NCI-H748 treated with DMSO at 0.1 percent for 48 hours (cell line): ENCODE data around the gene PTPRG.

Experiments used
- DNase-seq: peaks from one replicate; lab custom pipeline; 2025; lab: John Stamatoyannopoulos, UW

The PTPRG gene

DNA sequence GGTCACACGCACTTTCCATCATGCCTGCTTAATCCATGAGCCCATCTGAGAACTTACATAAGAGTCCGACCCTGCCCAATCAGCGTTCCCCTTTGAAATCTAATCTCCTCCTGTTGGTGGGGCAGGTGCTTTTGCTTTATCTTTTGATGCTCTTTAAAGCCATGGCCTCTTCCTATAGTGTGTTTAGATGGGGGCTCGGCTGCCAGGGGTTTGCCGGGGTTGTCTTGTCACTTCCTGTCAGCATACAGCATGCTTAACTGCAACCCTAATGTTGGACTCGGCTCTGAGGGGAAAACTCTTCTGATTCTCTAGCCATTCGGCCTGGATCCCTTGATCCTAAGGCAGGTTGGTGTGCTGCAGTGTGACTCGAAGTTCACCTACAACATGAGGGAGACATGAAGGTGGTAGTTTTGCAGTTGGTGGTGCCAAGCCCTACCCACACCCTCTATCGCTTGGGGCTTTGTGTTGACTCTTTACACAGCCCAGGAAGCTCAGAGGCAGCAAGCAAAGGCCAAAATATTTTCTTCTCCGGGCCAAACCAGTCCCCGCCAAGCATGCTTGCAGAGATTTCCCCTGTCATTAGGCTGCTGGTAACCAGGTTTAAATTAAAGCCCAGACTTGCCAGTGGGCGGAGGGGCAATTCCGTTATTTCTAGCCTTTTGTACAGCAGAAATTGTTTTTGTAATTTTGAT lies 593.2 kb downstream of the PTPRG start:
- DNase-seq = no peak

DNA sequence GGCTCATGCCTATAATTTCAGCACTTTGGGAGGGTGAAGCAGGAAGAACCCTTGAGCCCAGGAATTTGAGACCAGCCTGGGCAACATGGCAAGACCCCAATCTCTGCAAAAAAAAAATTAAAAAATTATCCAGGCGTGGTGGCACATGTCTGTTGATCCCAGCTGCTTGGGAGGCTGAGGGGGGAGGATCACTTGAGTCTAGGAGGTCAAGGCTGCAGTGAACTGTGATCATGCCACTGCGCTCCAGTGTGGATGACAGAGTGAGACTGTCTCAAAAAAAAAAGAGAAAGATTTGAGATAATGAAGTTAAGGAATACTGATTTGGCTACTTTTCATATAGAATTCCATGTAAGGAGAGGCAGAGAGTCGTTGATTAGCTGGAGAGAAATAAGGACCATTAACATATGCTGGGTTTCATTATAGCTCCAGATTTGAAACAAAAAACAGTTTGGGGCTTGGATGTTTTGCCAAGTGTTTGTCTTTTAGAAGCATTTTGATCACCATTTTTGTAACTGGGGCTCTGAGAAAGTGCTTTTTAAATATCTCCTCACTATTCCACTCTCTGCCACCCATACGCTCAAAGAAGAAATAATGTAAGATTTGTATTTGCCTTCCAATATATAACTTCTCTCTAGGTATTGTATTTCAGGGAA lies 597.8 kb downstream of the PTPRG start:
- no peak for DNase-seq

DNA sequence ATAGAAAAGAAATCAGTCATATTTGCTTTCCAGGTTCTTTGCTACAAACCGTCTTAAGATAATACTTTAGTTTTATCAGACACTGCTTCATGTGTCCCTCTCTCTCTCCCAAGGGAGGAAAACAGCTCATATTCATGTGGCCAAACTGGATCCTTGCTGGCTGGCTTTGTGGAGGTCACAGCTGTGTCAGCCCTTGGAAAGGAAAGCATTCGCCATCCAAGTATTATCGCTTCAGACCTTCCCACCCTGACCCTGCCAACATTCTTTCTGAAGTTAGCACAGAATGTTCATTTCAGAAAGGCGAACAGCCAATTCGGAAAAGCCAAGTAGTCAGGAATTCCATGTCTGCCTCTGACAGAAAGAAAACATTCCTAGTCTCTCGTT lies 598.3 kb downstream of the PTPRG start:
- DNase-seq = no peak

DNA sequence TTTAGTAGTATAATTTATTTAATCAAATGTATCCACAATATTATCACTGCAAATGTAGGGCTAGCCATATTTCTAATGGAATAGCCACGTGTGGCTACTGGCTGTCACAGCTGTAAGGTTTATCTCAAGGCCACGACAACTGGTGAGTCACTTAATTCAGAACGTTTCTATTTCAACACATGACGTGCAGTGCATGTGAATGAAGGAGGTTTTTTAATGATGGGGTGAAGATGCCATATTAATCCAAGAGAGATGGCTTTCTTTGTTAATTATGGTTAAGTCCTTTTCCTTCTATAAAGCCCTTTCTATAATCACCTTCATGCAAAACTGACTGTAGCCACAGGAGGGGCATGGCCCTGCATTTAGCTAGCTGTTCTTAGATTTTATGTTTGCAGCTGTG lies 600.0 kb downstream of the PTPRG start:
- no peak for DNase-seq

DNA sequence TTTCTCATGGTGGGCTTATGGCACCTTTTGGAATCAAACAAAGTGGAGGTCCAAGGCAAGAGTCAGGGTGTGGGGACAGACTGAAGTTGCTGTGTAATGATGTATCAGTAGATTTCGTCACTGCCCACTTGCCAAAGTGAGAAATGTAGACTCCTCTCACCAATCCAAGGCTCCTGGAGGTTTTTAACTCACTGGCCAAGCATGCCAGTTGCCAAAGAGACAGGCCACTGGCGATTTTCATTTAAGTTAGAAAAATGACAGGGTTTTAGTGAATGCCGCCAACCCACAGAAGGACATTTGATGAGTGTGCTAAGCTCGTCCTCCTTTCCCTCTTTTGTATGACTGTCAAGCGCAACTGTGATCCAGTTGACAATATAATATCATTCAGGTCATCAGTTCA lies 602.8 kb downstream of the PTPRG start:
- DNase-seq = no peak

DNA sequence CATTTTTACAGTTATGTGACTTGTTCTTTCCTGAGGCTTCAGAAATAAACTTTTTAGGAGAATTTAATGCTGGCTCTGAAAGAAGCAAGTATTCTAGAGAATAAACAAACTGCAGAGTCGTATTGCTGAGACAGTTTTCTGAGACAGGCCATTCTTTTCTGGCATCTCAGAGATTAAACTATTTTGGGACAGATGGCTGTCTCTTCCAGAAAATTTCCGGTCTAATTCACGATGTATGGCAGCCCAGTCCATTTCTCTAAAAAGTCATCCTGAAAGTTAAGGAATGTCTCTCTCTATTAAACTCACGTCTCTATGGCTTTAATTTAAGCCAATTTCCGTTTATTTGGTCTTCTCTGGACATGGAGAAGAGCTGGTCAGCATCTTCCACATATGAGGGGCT lies 603.4 kb downstream of the PTPRG start:
- no peak for DNase-seq

DNA sequence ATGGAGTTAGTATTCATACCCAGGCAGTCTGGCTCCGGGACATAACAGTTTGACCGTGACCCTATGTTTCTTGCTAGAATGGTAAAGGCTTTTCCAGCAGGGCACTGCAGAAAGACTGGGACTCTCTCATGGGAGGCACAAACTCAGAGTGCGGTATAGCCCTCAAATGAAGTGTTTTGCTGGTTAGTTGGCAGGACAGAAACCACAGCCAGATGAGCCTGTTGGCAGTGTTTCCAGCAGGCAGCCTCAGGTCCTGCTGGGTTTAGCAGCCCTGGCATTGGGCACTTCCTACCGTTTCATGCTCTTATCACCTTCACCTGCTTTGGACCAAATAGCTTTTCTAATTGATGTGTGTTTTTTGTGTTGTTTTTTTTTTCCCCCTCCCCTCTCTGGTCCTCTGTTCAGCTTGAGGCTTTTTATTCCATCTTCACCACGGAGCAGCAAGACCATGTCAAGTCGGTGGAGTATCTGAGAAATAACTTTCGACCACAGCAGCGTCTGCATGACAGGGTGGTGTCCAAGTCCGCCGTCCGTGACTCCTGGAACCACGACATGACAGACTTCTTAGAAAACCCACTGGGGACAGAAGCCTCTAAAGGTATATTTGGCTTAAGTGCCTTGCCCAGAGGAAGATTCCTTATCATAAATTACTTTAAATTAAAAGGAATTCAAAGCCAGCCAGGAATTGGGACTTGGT lies 606.3 kb downstream of the PTPRG start:
- DNase-seq = no peak

DNA sequence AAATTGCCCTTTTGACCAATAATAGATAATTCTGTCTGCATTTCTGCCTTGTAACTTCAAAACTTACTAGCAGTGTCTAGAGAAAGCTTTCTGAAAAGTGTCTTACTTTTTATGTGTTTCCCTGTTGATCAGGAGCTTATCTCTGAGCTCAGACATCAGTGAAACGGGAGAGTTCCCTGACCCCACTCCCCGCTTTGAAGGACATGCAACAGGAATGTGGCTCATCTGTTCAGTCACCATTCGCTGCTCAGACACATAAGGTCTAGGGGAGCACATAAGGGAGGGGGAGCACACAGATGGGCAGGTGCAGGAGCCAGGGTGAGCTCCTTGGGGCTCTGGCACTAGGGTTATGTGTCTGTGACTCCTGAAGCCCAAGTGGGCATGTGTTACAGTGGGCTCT lies 607.0 kb downstream of the PTPRG start:
- DNase-seq = no peak

DNA sequence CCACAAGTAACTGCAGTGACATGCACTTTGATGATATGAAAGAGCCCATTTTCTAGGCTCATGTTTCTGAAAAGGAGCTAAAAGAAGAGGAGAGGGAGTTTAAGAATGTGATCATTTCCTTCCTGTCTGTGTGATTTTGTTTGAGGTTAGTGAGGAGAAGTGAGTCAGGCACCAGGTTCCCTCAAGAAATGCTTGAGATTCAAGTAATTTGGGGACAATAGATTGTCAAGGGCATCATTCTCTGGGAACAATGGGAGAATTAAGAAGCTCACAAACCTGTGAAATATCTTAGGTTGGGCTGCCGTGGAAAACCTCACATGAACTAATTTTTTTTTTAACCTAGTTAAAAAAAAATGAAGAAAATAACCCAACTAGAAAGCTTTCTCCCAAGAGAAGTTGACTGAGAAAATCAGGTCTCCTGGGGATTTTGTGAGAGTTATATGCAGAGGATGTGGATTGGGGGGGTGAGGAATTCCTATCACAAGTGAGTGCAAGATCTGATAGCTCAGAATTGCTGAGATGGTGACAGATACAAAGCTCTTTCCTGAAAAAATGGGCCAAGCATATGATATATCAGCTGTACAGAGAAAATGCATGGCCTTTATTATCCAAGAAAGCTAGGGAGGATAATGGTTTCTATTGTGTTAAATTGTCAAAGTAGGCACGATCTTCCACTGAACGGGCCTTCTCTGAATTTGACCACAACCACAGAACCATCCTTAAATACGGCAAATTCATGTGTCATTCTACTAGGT lies 608.7 kb downstream of the PTPRG start:
- no peak for DNase-seq

DNA sequence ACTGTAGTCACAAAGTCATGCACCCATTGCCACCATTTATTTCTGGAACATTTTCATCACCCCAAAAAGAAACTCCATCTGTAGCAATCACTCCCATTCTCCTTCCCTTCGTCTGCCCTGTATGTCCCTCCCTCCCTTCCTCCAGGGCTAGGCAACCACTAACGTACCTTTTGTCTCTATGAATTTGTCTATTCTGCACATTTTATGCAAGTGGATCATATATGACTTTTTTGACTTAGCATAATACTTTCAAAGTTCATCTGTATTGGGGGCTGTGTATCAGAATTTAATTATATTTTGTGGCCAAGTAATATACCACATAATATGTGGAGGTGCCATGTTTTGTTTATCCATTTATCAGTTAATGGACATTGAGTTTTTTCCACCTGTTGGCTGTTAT lies 610.4 kb downstream of the PTPRG start:
- no peak for DNase-seq

DNA sequence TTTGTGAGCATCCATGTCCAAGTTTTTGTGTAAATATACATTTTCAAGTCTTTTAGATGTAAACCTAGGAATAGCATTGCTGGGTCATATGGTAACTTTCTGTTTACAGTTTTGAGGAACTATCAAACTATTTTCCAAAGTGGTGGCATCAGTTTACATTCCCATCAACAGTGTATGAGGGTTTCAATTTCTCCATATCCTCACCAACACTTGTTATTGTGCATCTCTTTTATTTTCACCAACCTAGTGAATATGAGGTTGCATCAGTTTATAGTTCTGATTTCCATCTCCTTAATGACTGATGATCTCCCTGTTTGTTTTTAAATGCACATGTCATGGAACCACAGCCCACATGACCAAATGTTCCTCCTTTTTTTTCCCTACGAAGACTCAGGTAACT lies 610.8 kb downstream of the PTPRG start:
- DNase-seq = no peak

DNA sequence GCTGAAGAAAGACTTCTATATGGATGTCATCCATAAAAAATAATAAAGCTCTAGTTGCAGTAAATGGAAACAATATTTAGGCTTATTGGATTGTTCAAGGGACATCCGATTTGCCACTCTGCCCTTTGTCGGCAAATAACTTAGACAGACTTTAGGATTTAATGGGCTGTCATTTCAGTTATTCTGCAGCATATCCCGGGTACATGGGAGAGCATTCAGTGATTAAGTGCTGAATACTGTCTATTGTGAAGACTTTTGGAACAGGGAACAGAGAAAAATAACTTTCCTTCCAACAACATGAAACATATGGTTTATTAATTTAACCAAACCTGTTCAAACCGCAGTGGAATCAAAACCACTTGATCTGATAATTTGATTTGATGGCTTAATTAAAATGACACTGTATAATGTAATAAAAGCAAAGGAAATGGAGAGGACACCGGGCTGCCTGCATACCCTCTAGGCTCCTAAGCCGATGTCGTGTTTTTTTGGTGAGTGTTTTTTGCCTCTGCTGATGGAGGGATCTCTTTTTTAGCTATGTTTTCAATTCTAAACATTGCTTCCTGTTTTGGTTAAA lies 612.7 kb downstream of the PTPRG start:
- no peak for DNase-seq

DNA sequence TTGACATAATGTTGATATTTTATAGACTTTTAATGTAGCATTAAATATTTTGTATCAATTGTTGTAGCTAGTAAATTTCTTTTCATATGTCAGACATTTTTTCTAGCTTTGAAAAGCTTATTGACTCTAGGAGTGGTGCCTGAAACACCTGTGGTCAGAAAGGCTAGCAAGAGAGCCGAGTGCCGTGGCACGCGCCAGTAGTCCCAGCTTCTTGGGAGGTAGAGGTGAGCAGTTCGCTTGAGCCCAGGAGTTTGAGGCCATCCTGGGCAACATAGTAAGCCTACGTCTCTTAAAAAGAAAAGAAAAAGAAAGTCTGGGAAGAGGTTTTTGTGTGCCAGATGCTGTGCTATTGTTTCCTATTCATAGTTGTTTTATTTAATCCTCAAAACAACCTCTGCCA lies 613.8 kb downstream of the PTPRG start:
- DNase-seq = no peak

DNA sequence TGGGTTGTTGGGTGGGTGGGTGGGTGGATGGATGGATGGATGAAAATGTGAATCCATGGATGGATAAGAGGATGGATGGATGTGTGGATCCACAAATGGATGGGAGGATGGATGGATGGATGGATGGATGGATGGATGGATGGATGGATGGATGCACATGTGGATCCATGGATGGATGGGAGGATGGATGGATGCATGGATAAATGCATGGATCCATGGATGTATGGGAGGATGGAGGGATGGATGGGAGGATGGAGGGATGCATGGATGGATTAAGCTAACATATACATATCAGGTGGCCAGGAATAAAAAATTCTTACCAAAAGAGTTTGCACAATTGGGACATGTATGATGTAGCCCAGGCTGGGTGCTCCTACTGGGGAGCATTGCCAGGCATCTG lies 616.7 kb downstream of the PTPRG start:
- no peak for DNase-seq

DNA sequence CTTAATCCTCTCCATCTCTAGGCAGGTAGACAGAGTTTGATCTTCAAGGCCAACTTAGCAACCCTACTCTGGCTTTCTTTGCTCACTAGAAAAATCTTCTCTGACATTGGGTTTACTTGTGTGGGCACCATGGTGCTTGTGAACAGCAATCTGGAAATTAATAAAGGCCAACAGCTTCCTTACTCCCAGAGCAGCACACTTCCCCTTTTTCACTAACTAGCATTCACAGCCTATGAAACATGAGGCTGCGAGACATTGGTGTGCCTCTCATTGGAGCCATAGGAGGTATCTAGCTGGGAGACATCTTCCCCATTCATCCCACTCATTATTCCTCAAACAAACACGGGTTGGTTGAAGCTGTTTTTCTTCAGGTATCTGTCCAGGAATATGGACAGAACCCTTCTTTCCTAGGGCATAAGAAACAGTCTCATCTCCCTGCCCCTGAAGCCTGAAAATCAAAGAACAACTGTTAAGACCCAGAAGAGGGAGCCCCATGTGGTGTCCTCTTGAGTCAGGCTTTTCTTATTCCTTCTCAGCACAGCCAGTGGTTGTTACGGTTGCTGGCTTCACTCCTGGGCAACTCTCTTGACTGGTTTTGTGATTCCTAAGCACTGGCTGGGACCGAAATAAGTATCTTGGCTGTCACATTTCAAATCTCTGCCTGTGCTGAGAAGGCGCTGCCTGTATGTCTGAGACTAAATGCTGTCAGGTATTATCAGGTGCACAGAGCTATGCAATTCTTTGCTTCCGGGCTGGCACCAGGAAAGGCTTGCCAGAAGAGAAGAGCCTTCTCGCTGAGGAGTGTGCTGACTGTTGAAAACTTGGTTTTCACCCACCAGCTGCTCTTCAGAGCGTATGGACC lies 617.6 kb downstream of the PTPRG start:
- no peak for DNase-seq

DNA sequence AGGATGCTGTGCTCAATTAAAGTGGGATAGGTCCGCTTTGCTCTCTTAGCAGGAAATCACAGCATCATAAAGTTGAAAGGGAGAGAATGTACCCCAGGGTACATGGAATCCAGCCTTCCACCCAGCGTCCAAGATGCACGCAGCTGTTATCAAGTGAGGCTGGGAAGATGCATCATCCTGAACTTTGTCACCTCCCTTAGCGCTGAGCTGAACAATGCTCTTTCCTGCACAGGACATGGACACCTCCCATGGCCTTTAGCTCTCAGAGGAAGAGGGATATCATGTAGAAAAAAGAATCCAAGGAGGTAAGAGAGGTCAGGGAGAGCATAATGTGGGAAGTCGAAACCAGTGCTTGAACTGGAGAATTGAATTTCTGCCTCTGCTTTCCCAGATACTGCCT lies 619.1 kb downstream of the PTPRG start:
- no peak for DNase-seq

DNA sequence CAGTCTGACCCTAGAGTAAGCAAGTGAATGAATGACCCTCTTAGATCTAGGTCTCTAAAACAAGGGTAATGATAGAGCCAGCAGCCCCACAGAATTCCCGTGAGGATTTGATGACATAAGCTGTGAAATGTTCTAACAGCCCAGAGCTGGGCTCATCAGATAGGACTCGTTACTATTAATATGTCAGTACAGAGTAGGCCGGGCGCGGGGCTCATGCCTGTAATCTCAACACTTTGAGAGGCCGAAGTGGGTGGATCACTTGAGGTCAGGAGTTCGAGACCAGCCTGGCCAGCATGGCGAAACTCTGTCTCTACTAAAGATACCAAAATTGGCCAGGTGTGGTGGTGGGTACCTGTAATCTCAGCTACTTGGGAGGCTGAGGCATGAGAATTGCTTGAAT lies 621.7 kb downstream of the PTPRG start:
- no peak for DNase-seq

DNA sequence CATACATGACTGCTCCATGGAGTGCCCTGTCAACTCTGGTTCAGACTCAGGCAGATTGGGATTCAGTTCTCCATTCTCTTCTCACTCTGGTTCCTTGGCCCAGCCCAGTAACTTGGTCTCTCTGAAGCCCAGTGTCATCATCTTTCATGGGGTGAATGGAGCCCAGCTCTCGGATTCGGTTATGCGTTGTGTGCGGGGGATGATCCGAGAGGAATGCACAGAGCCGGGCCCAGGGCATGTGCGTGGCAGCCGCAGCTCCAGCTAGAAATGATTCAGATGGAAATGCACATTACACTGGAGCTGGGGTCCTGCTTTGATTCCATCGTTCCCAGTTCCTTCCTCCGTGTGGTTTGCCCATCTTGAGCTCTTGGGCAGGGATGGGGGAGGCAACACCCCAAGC lies 622.6 kb downstream of the PTPRG start:
- no peak for DNase-seq

DNA sequence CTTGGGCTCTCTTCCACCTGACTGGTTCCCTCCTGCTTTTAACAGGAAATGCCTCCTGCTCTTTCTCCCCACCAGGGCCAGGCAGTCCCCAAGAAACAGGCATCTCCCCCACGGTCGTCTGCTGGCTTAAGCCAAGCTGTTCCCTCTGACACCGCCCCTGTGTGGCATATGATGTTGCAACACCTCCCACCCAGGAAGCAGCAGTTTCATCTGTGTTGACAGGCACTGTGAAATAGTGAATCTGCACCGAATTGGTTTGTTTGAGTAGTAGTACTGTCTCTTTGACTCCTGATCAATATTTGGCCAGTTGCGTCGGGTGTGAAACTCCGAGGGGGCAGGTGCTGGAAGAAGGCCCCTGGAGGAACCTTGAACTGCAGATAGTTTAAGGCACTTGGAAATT lies 623.2 kb downstream of the PTPRG start:
- no peak for DNase-seq

DNA sequence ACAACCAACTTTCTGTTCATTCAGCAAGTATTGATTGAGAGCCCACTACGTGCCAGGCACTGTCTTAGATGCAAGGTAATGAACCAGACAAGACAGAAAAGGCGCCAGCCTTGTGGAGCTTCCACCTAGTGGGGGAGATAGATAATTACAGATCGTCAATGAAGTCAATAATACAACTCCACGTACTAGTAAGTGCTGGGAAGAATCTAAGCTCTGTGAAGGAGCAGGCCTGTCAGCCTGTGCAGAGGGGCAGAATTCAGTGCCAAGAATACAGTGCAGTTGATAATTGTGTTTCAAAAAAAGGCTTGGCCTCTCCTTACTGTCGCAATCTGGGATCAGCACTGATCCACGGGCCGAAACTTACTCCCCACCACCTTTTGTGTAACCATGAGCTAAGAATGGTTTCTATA lies 625.7 kb downstream of the PTPRG start:
- DNase-seq = no peak

DNA sequence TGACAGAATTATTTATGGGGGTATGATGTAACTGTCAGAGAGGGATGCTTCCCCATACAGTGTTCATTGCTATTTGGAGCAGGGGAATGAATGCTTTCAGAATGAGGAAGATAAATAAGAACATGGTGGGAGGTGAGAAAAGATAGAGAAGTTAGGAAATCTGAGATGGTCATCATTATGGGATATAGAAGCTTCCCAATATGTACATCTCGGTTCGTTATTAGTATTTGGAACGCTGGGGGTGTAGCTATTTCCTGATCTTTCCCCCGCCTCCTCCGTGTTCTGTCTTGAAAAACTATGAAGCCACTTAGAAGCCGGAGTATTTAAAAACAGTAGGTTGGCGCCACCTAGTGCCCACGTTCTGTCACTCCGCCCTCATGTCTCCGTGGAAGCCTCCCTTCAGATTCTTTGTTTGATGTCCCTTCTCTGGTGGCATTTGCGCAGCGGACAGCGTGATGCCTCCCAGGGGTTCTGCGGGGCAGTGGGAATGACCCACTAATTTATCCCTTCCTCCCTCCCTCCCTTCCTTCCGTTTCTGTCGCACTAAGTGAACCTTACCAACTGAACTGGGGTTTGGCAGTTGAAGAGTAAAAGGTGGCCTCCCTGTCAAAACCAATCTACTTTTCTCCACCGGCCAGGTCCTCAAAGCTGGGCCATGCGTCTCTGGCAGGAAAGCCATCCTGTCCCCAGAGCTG lies 627.5 kb downstream of the PTPRG start:
- peak; percentile 67 for DNase-seq
